Heart right ventricle (tissue), 16 donors: ENCODE data around the gene DIPK1A. TPM values are rescaled to one million over a fixed set of nuclear protein-coding genes. Genes with fewer than 3 reads are reported as not detected.

Source experiments
- ATAC-seq, 8 donors: fragments of 200-7000 bp; cut with Tn5 transposase; one replicate each; pipeline ENCODE4 v1.9.1; 2020; ENCODE audit warnings: mild to moderate bottlenecking in 8 of 8, moderate library complexity in 8 of 8, moderate number of reproducible peaks in 1 of 8
- DNase-seq, 2 donors: peaks; one replicate each; pipeline ENCODE4 v3.0.0-alpha.2; 2020
- H3K27ac ChIP-seq, 10 donors: fragments of 200-600 bp; sonication (generic) in 2 of 10; one replicate each; pipeline versions ENCODE4 v1.5.0 to v1.8.0; 2020 to 2022; ENCODE audit warnings: mild to moderate bottlenecking in 3 of 10
- H3K27me3 ChIP-seq, 7 donors: fragments of 200-600 bp; one replicate each; pipeline ENCODE4 v1.8.0; 2021 to 2022; ENCODE audit warnings: mild to moderate bottlenecking in 2 of 7
- H3K36me3 ChIP-seq, 9 donors: fragments of 200-600 bp; sonication (generic) in 1 of 9; one replicate each; pipeline versions ENCODE4 v1.5.0 to v1.8.0; 2020 to 2022; ENCODE audit warnings: mild to moderate bottlenecking in 2 of 9
- H3K4me1 ChIP-seq, 9 donors: fragments of 200-600 bp; sonication (generic) in 1 of 9; one replicate each; pipeline versions ENCODE4 v1.5.0 to v1.8.0; 2020 to 2022; ENCODE audit warnings: mild to moderate bottlenecking in 4 of 9
- H3K4me3 ChIP-seq, 10 donors: fragments of 200-600 bp; sonication (generic) in 2 of 10; one replicate each; pipeline versions ENCODE4 v1.5.0 to v1.8.0; 2020 to 2022; ENCODE audit warnings: mild to moderate bottlenecking in 7 of 10, moderate library complexity in 2 of 10
- H3K9me3 ChIP-seq, 11 donors: fragments of 200-600 bp in 10 of 11; sonication (generic) in 2 of 11; one replicate each; pipeline versions ENCODE4 v1.5.0 to v1.8.0; 2013 to 2022; ENCODE audit warnings: mild to moderate bottlenecking in 2 of 11, control low read depth in 1 of 11, moderate library complexity in 1 of 11
- WGBS, 2 donors: extraction: QIAGEN DNeasy Blood & Tissue Kit; methylation state at CpG; one replicate each; pipeline ENCODE4 v1.1.7; 2013; ENCODE audit warnings: inconsistent platforms in 1 of 2; 5-methylcytosine and 5-hydroxymethylcytosine counted together
- intact Hi-C, 10 donors: fragments of 100-400 bp; cut with DNase I; formaldehyde crosslinking; loops; one replicate each; pipeline versions ENCODE4 v1.11.1 to v1.14.2; 2022
- polyA plus RNA-seq, 2 donors: library from polyadenylated mRNA; stranded (reverse); fragments of 200-250 nt; gene quantifications; one replicate each; pipeline ENCODE4 v1.2.3, GENCODE V29; 2013
- total RNA-seq, 10 donors: library from RNA; stranded (reverse); fragmentation: NEBNext Ultra II Directional in 3 of 10; extraction: Animal tissue kit (Norgen Biotek cat#: 25700) in 3 of 10; gene quantifications; one replicate each; pipeline versions ENCODE4 v1.2.1 to v1.2.4, GENCODE V29; 2021 to 2023
- TF ChIP-seq, protein P1 (sequence below), 9 donors: fragments of 200-600 bp; sonication (generic) in 2 of 9; IDR thresholded peaks; one replicate each; pipeline versions ENCODE4 v1.5.0 to v1.8.0; 2021 to 2022; ENCODE audit warnings: antibody characterized with exemption in 9 of 9, mild to moderate bottlenecking in 5 of 9, moderate library complexity in 1 of 9
- donor health status: Arrhythmogenic right ventricular cardiomyopathy.
- donor health status: ischemic (EF 13 %, LVEDD 7.1; RV severe dilation, severe dysfunction).
- donor health status: healthy with polysubstance abuse.
- donor health status: DM: no; HTN: yes; CAD: no.
- donor health status: DM: no; HTN: no; CAD: no.
- donor health status: ischemic (EF 25% LVEDD 6.9; RV normal size, moderate dysfunction).
- donor health status: ischemic (EF 25% LVEDD 5.7; RV mildly dilated, moderate dysfunction).
- donor health status: healthy.
- donor health status: DM: yes; HTN: yes; CAD: no.
- donor health status: Ischemic cardiomyopathy.
- donor health status: ischemic (EF 35%, LVEDD 5.7; RV mildly dilated, moderate dysfunction).
- donor health status: nonischemic (EF 11% LVEDD 7.7; RV severe dilation, severe dysfunction).
- donor health status: DM: yes; HTN: yes; CAD: no.
- donor health status: PGD.
- donor health status: ischemic (EF 29% LVEDD 5.4; RV normal size, mild dysfunction).
- donor health status: nonischemic (EF 23%, LVEDD 6.1; RV moderate dilation, normal function).

The DIPK1A gene
- total and polyA plus RNA-seq, 12 donors = 3.4 to 8.5 (median 6.3) TPM

GRCh38 chr1:92837062-92837461 lies 124.2 kb downstream of the DIPK1A start:
- DNase-seq (no peak), ATAC-seq (no peak)
- TF ChIP-seq, protein P1, sequence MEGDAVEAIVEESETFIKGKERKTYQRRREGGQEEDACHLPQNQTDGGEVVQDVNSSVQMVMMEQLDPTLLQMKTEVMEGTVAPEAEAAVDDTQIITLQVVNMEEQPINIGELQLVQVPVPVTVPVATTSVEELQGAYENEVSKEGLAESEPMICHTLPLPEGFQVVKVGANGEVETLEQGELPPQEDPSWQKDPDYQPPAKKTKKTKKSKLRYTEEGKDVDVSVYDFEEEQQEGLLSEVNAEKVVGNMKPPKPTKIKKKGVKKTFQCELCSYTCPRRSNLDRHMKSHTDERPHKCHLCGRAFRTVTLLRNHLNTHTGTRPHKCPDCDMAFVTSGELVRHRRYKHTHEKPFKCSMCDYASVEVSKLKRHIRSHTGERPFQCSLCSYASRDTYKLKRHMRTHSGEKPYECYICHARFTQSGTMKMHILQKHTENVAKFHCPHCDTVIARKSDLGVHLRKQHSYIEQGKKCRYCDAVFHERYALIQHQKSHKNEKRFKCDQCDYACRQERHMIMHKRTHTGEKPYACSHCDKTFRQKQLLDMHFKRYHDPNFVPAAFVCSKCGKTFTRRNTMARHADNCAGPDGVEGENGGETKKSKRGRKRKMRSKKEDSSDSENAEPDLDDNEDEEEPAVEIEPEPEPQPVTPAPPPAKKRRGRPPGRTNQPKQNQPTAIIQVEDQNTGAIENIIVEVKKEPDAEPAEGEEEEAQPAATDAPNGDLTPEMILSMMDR (IDR thresholded peaks at IDR 0.05) = no peak
- 88 to 91% methylated on average over 2 of the region's 2 CpGs for WGBS, 2 donors
- Histone ChIP-seq H3K4me1 (peaks cover 5 to 73% (median 57%) of the 10 kb centered on the region in 9 donors), H3K4me3 (no peak overlapping the region), H3K27ac (no peak overlapping the region), H3K9me3 (no peaks in the 10 kb centered on the region), H3K36me3 (peaks cover 0 to 88% (median 57%) of the 10 kb centered on the region in 9 donors), H3K27me3 (no peaks in the 10 kb centered on the region)
- intact Hi-C loops = loop anchor here in 1 of 10 donors (10.0 kb wide), 1 partner anchor 1038 kb away; the partner anchor contains the start of gene DNTTIP2

DNA sequence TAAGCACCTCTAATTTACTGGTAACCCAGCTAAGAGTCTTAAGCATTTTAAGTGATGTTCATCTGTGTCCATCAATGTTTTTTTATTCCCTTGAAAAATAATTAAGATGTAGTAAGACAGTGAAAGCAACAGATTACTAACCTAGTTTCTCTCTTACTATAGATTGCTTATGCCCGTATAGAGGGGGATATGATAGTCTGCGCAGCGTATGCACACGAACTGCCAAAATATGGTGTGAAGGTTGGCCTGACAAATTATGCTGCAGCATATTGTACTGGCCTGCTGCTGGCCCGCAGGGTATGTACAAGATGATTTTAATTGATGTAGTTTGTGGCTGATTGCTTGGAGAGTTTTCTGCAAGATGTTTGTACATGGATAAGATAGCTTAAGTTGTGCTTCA lies 126.6 kb downstream of the DIPK1A start:
- no peaks in the 10 kb centered on the region for H3K9me3 ChIP-seq
- no peak for DNase-seq
- TF ChIP-seq, protein P1 (IDR thresholded peaks at IDR 0.05) = no peak
- H3K27me3 ChIP-seq = no peaks in the 10 kb centered on the region
- no peak for ATAC-seq
- peaks cover 5 to 68% (median 56%) of the 10 kb centered on the region in 9 donors for H3K4me1 ChIP-seq
- peaks cover 0 to 64% (median 38%) of the 10 kb centered on the region in 9 donors for H3K36me3 ChIP-seq
- H3K4me3 ChIP-seq = no peak overlapping the region
- WGBS, 2 donors = 73 to 78% methylated on average over 5 of the region's 5 CpGs
- H3K27ac ChIP-seq = no peak overlapping the region
- intact Hi-C loops = loop anchor here in 2 of 10 donors (5.0 to 10.0 kb wide), 2 partner anchors 47 to 1040 kb away; partner anchors contain the start of genes DNTTIP2 (in 1 of the 2) and EVI5 (in 1 of the 2)

GRCh38 chr1:92833840-92834239 lies 127.4 kb downstream of the DIPK1A start:
- TF ChIP-seq, protein P1 (IDR thresholded peaks at IDR 0.05) = no peak
- ATAC-seq (no peak), DNase-seq (no peak)
- peak overlapping the region in 4 of 10 donors; percentile 85 to 96 (median 88) for H3K27ac ChIP-seq
- peaks cover 0 to 56% (median 38%) of the 10 kb centered on the region in 9 donors for H3K36me3 ChIP-seq
- H3K4me1 ChIP-seq = peaks cover 5 to 61% (median 49%) of the 10 kb centered on the region in 9 donors
- 71 to 79% methylated on average over 5 of the region's 5 CpGs for WGBS, 2 donors
- H3K27me3 ChIP-seq = no peaks in the 10 kb centered on the region
- peak overlapping the region in 9 of 10 donors; percentile 6 to 92 (median 76) for H3K4me3 ChIP-seq
- H3K9me3 ChIP-seq = no peaks in the 10 kb centered on the region
- intact Hi-C loops = loop anchor here in 2 of 10 donors (5.0 to 10.0 kb wide), 2 partner anchors 47 to 1041 kb away; partner anchors contain the start of genes DNTTIP2 (in 1 of the 2) and EVI5 (in 1 of the 2)

DNA sequence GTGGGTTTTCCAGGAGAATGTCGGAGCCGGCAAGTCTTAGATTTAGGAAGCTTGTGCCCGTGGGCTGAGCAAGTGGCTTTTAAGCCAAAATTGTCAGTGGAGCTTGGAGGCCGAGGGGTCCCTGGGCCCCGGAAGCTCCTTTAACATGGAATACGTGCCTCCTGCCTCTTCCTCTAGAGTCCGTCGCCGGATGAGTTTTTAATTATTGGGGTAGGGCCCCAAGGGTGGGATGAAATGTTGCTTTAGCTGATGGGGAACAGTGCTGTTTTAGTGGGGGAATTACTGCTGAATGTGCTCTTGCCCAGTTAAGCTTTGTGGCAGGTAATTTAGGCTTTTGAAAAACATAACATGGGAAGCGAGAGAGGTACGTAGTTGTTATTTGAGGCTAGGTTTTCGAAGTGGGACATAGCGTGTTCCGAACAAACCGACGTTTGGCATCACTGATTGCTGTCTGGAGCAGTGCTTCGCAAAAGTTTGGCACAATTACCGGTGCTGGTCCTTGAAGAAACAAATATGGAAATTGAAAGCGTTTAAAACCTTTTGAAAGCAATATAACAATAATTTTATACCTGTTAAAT lies 128.6 kb downstream of the DIPK1A start:
- DNase-seq (no peak), ATAC-seq (peak in 6 of 8 donors; percentile 12 to 49 (median 33))
- intact Hi-C loops = loop anchor here in 2 of 10 donors (5.0 to 10.0 kb wide), 2 partner anchors 45 to 1042 kb away; partner anchors contain the start of genes DNTTIP2 (in 1 of the 2) and EVI5 (in 1 of the 2)
- H3K36me3 ChIP-seq = peaks cover 0 to 44% (median 28%) of the 10 kb centered on the region in 9 donors
- peak overlapping the region; percentile 60 to 96 (median 88) for H3K27ac ChIP-seq
- peaks cover 5 to 49% (median 38%) of the 10 kb centered on the region in 9 donors for H3K4me1 ChIP-seq
- peak overlapping the region; percentile 66 to 92 (median 80) for H3K4me3 ChIP-seq
- no peaks in the 10 kb centered on the region for H3K27me3 ChIP-seq
- WGBS, 2 donors = 1% methylated on average over 19 of the region's 19 CpGs
- TF ChIP-seq, protein P1 (IDR thresholded peaks at IDR 0.05) = no peak
- no peaks in the 10 kb centered on the region for H3K9me3 ChIP-seq
